ENCODE data around the gene TMEM62. TPM values are rescaled to one million over a fixed set of nuclear protein-coding genes. Genes with fewer than 3 reads are reported as not detected.

TMEM62 gene
- total and polyA plus RNA-seq, 2 of the 8 experiments (the other 6 are each of a cell fraction or from before 2014, with no cell fraction given), result 2.0 to 4.0 TPM

DNA sequence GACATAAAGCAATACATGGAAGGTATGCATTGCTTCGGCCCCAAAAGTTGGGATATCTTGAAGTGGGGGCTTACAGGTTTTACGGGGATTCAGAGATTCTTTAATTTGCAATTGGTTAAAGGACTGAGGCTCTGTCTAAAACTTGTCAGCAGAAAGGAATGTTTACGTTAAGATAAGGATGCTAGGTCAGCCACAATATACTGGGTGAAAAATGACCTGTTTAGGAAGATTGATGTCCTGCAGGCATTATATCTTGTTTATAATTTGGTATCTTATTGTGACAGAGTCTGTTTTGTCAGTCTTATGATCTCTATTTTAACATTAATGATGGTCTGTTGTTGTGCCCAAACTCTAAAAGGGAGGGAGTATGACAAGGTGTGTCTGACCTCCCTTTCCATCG, 36.5 kb downstream of the TMEM62 start:
- Histone ChIP-seq H3K27ac (ENCODE audit: low read depth, low read length) (no peak overlapping the region), H3K18ac (ENCODE audit: extremely low read depth, low read length) (no peak overlapping the region), H2BK20ac (ENCODE audit: low read length) (no peak overlapping the region), H2BK12ac (ENCODE audit: low read depth, low read length) (no peak overlapping the region), H3K27me3 (replicated peaks in 1 of 4; ENCODE audit: control insufficient read depth in 3 of 4, extremely low read depth in 1 of 4, insufficient read depth in 3 of 4, low read length in 3 of 4) (no peaks in the 10 kb centered on the region), H4K20me1 (replicated peaks in 1 of 2; ENCODE audit: control insufficient read depth in 1 of 2, insufficient read depth in 2 of 2, low read length in 2 of 2) (no peaks in the 10 kb centered on the region), H3K9me3 (ENCODE audit: insufficient read depth in 2 of 2, low read depth in 1 of 2, low read length in 1 of 2) (peaks cover 0 to 16% of the 10 kb centered on the region in 2 experiments; a peak in 3 of 4 replicates), H2AFZ (ENCODE audit: low read length) (no peak overlapping the region), H3K4ac (replicated peaks; ENCODE audit: insufficient read length, low read depth, low read length) (no peak overlapping the region), H3K4me2 (ENCODE audit: insufficient read depth in 1 of 2, low read depth in 2 of 2, low read length in 2 of 2) (no peak overlapping the region), H2BK120ac (replicated peaks; ENCODE audit: low read depth, low read length) (no peak overlapping the region), H3K23me2 (ENCODE audit: low read depth, low read length) (no peaks in the 10 kb centered on the region), H3K4me3 (ENCODE audit: extremely low read depth in 1 of 4, insufficient read depth in 2 of 4, low read depth in 3 of 4, low read length in 4 of 4) (no peak overlapping the region), H2BK5ac (ENCODE audit: low read depth, low read length) (no peak overlapping the region), H2BK15ac (ENCODE audit: low read length) (no peak overlapping the region), H4K8ac (ENCODE audit: extremely low read depth, insufficient read depth, low read length) (no peak overlapping the region), H3K56ac (replicated peaks; ENCODE audit: insufficient read length, low read depth, low read length) (no peak overlapping the region), H4K91ac (replicated peaks; ENCODE audit: insufficient read length, low read length) (no peak overlapping the region), H3K23ac (ENCODE audit: insufficient read length) (no peak overlapping the region), H3K36me3 (ENCODE audit: control insufficient read depth in 2 of 4, insufficient read depth in 4 of 4, low read length in 3 of 4) (peaks cover 0 to 5% (median 2%) of the 10 kb centered on the region in 4 experiments; a peak in 2 of 8 replicates), H3K79me2 (ENCODE audit: control insufficient read depth in 1 of 2, insufficient read depth in 2 of 2, low read length in 2 of 2) (no peaks in the 10 kb centered on the region), H3K4me1 (replicated peaks in 1 of 4; ENCODE audit: control insufficient read depth in 3 of 4, insufficient read depth in 4 of 4, low read length in 3 of 4) (peaks cover 0 to 5% (median 0%) of the 10 kb centered on the region in 4 experiments; a peak in 1 of 7 replicates), H3K9ac (replicated peaks in 1 of 4; ENCODE audit: extremely low read depth in 1 of 4, low read depth in 3 of 4, low read length in 3 of 4) (no peak overlapping the region), H2AK5ac (ENCODE audit: low read depth, low read length) (no peak overlapping the region), H3K14ac (ENCODE audit: insufficient read length) (no peak overlapping the region), H3K79me1 (ENCODE audit: low read depth, low read length) (no peaks in the 10 kb centered on the region), H4K5ac (ENCODE audit: insufficient read length, low read depth, low read length) (no peak overlapping the region)
- TF ChIP-seq RBBP5 (IDR thresholded peaks at IDR 0.05; ENCODE audit: borderline replicate concordance, low read depth, low read length), result no peak
- TF ChIP-seq NRF1 (IDR thresholded peaks at IDR 0.05; ENCODE audit: low read depth, low read length), result no peak
- no peak for TF ChIP-seq CREB1 (IDR thresholded peaks at IDR 0.05)
- no peak for TF ChIP-seq RXRA (IDR thresholded peaks at IDR 0.05; ENCODE audit: insufficient read depth, low read depth, low read length)
- no peak for TF ChIP-seq CHD2 (IDR thresholded peaks at IDR 0.05; ENCODE audit: low read length)
- TF ChIP-seq SP2 (IDR thresholded peaks at IDR 0.05; ENCODE audit: low read length), result no peak
- TF ChIP-seq, protein P1, sequence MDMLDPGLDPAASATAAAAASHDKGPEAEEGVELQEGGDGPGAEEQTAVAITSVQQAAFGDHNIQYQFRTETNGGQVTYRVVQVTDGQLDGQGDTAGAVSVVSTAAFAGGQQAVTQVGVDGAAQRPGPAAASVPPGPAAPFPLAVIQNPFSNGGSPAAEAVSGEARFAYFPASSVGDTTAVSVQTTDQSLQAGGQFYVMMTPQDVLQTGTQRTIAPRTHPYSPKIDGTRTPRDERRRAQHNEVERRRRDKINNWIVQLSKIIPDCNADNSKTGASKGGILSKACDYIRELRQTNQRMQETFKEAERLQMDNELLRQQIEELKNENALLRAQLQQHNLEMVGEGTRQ (IDR thresholded peaks at IDR 0.05; ENCODE audit: low read length), result no peak
- TF ChIP-seq RFX5 (IDR thresholded peaks at IDR 0.05; ENCODE audit: borderline replicate concordance, low read depth, low read length), result no peak
- no peak for TF ChIP-seq RNF2 (IDR thresholded peaks at IDR 0.05; ENCODE audit: borderline replicate concordance, low read depth, low read length, missing control alignments, poor library complexity, severe bottlenecking)
- no peak for TF ChIP-seq SP1 (IDR thresholded peaks at IDR 0.05; ENCODE audit: low read depth, low read length)
- no peak for TF ChIP-seq JUN (IDR thresholded peaks at IDR 0.05; ENCODE audit: low read depth, low read length)
- TF ChIP-seq GTF2F1 (IDR thresholded peaks at IDR 0.05; ENCODE audit: borderline replicate concordance, low read depth, low read length), result no peak
- no peak for TF ChIP-seq CHD1 (IDR thresholded peaks at IDR 0.05; ENCODE audit: low read depth, low read length)
- TF ChIP-seq CTBP2 (IDR thresholded peaks at IDR 0.05; ENCODE audit: borderline replicate concordance, insufficient read depth, insufficient read length, low read length), result no peak
- ChIA-PET CTCF (ENCODE audit: partially characterized antibody) (no interaction called here), POLR2A (ENCODE audit: partially characterized antibody) (no interaction called here)
- DNase-seq (ENCODE audit: low read depth in 1 of 2, low spot score in 2 of 2) (no peak), FAIRE-seq (no peak)
- 81% methylated on average over 4 of the region's 4 CpGs; no CpG with 5 or more reads in 1 of the 2 experiments for WGBS, 2 experiments (ENCODE audit: extremely low coverage in 1 of 2, insufficient coverage in 1 of 2, insufficient read length in 1 of 2, insufficient replicate concordance in 2 of 2, low coverage in 1 of 2, low lambda C conversion rate in 2 of 2, missing lambda C conversion rate in 1 of 2)
